SK-N-MC (cell line): Measurements from ENCODE around the gene ZNF268.

Experiments
- EZH2 ChIP-seq: fragments of 200-600 bp; sonication (generic); IDR thresholded peaks from one replicate; pipeline ENCODE4 v1.6.1; 2017; ENCODE audit warnings: antibody characterized with exemption
- FOXP2 ChIP-seq: optimal IDR thresholded peaks from 2 replicates; pipeline ENCODE3; 2011; ENCODE audit warnings: mild to moderate bottlenecking, moderate library complexity; ENCODE audit not compliant: insufficient read depth; ENCODE audit errors: extremely low read length, control extremely low read depth
- POLR2AphosphoS5 ChIP-seq: IDR thresholded peaks from 2 replicates; pipeline ENCODE4 v1.6.1; 2012; ENCODE audit warnings: mild to moderate bottlenecking, low read depth, low read length, borderline replicate concordance

- no peak for TF ChIP-seq POLR2AphosphoS5
- TF ChIP-seq EZH2, result no peak
- no peak for TF ChIP-seq FOXP2
These were observed 39.2 kb downstream of the ZNF268 start for GRCh38 chr12:133220521-133220920.
